NT2/D1 (cell line): Measurements from ENCODE around the gene PRKN.

ENCODE experiments used
- YY1 ChIP-seq: IDR thresholded peaks from 2 replicates; pipeline ENCODE4 v1.6.1; 2011; ENCODE audit not compliant: insufficient read length, insufficient read depth
- ZNF274 ChIP-seq: IDR thresholded peaks from 2 replicates; pipeline ENCODE4 v1.6.1; 2011; ENCODE audit warnings: mild to moderate bottlenecking, low read depth, low read length

DNA sequence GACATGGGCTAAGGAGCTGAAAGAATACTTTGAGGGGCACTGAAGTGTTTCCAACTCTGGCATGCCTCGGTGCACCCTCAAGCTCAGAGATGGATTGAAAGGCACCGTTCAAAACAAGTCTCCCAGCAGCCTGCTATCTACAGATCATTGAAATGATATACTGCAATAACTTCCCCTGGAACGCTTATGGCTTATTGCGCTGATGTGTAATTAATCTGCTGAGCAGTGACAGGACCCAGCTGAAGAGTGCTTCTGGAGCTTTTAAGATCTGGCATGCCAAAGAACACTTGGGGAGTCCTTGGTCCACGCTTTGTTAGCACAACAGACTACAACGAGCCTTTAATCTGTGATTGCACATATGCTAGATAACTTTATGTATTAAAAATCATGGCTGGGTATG is 708.2 kb downstream of the PRKN start:
- TF ChIP-seq YY1 (no peak), ZNF274 (no peak)
